Fibroblast of lung (primary cell): ENCODE data around the gene CCDC187. TPM values are rescaled to one million over a fixed set of nuclear protein-coding genes. Genes with fewer than 3 reads are reported as not detected.
A peak's percentile ranks its signal among the peaks of the same experiment; 100 is the strongest.

ENCODE experiments used
- DNase-seq, 2 donors: peaks; one replicate each; pipeline versions ENCODE4 v3.0.0 to v3.0.0-alpha.2; 2010; ENCODE audit warnings: low read depth in 2 of 2
- H2AFZ ChIP-seq: 2 replicates; pipeline ENCODE4 v1.5.1; 2012; ENCODE audit warnings: low read length, control low read depth, inconsistent platforms
- H3K27ac ChIP-seq: 2 replicates; pipeline ENCODE4 v1.5.1; 2011; ENCODE audit warnings: low read length, control low read depth; ENCODE audit not compliant: insufficient read depth
- H3K27me3 ChIP-seq: 2 replicates; pipeline ENCODE4 v1.5.1; 2011; ENCODE audit warnings: mild to moderate bottlenecking, low read length; ENCODE audit not compliant: control insufficient read depth, insufficient read depth
- H3K36me3 ChIP-seq: 2 replicates; pipeline ENCODE4 v1.5.1; 2011; ENCODE audit warnings: low read length; ENCODE audit not compliant: control insufficient read depth, insufficient read depth
- H3K4me1 ChIP-seq: 2 replicates; pipeline ENCODE4 v1.5.1; 2011; ENCODE audit warnings: low read length; ENCODE audit not compliant: control insufficient read depth, insufficient read depth; ENCODE audit errors: extremely low read depth
- H3K4me2 ChIP-seq: 2 replicates; pipeline ENCODE4 v1.5.1; 2011; ENCODE audit warnings: low read length, control low read depth; ENCODE audit not compliant: insufficient read depth; ENCODE audit errors: extremely low read depth
- H3K4me3 ChIP-seq, 4 experiments: fragments of 200-600 bp in 1 of 4; sonication (generic) in 1 of 4; replicated peaks in 1 of 4; 2 replicates each; pipeline ENCODE4 v1.5.1; 2011 to 2016; ENCODE audit warnings: low read length in 4 of 4, low read depth in 3 of 4, mild to moderate bottlenecking in 3 of 4, control low read depth in 2 of 4, inconsistent platforms in 1 of 4, mixed read lengths in 1 of 4; ENCODE audit not compliant: insufficient read depth in 1 of 4; ENCODE audit errors: control extremely low read depth in 1 of 4
- H3K79me2 ChIP-seq: 2 replicates; pipeline ENCODE4 v1.5.1; 2012; ENCODE audit warnings: mild to moderate bottlenecking, low read length, inconsistent platforms; ENCODE audit not compliant: control insufficient read depth, insufficient read depth
- H3K9ac ChIP-seq: 2 replicates; pipeline ENCODE4 v1.5.1; 2011; ENCODE audit warnings: mild to moderate bottlenecking, low read length, control low read depth; ENCODE audit not compliant: insufficient read depth
- H3K9me3 ChIP-seq: 2 replicates; pipeline ENCODE4 v1.5.1; 2012; ENCODE audit warnings: low read depth, low read length; ENCODE audit not compliant: control insufficient read depth, insufficient read depth
- H4K20me1 ChIP-seq: 2 replicates; pipeline ENCODE4 v1.5.1; 2011; ENCODE audit warnings: low read length; ENCODE audit not compliant: control insufficient read depth, insufficient read depth; ENCODE audit errors: extremely low read depth
- CTCF ChIP-seq, 2 donors: IDR thresholded peaks in 1 of 2; conservative IDR thresholded peaks in 1 of 2; 1 replicate in 1 of 2; 2 replicates in 1 of 2; pipeline ENCODE4 v1.5.1; 2011 to 2012; ENCODE audit warnings: low read length in 2 of 2, control low read depth in 1 of 2, inconsistent platforms in 1 of 2, low read depth in 1 of 2, mild to moderate bottlenecking in 1 of 2
- EZH2 ChIP-seq: IDR thresholded peaks from 2 replicates; pipeline ENCODE4 v1.5.1; 2012; ENCODE audit warnings: low read length, control low read depth, mild to moderate bottlenecking; ENCODE audit errors: missing control alignments
- polyA plus RNA-seq, 2 donors: library from polyadenylated mRNA; depleted of rRNA in 1 of 2; stranded (reverse) in 1 of 2; unstranded in 1 of 2; fragments of >200 nt; gene quantifications; 2 replicates each; pipeline ENCODE4 v1.2.1, GENCODE V29; 2011 to 2012; ENCODE audit warnings: missing spikeins in 1 of 2
- total RNA-seq: library from RNA; depleted of rRNA; stranded (reverse); fragments of >200 nt; gene quantifications from 2 replicates; pipeline ENCODE4 v1.2.1, GENCODE V29; 2014

Gene CCDC187
- total and polyA plus RNA-seq, 2 donors (not counting 1 experiment from before 2014, with no cell fraction given): not detected

GRCh38 chr9:136201609-136202453, 102.1 kb downstream of the CCDC187 start:
- Histone ChIP-seq H3K9ac (no peak overlapping the region), H4K20me1 (no peaks in the 10 kb centered on the region), H3K36me3 (no peaks in the 10 kb centered on the region), H3K27me3 (peaks cover 66% of the 10 kb centered on the region), H3K27ac (no peak overlapping the region), H3K4me3 (no peak overlapping the region), H2AFZ (no peak overlapping the region), H3K4me2 (no peak overlapping the region), H3K4me1 (no peaks in the 10 kb centered on the region), H3K79me2 (no peaks in the 10 kb centered on the region), H3K9me3 (no peaks in the 10 kb centered on the region)
- peak in 1 of 2 donors; percentile 20 for DNase-seq
- TF ChIP-seq EZH2 (peak; percentile 58), CTCF (conservative IDR thresholded peaks at IDR 0.05 in 1 of 2, IDR thresholded peaks at IDR 0.05 in 1 of 2; ENCODE audit: low read depth in 1 of 2, low read length in 2 of 2) (no peak)

- Histone ChIP-seq H3K9me3 (no peaks in the 10 kb centered on the region), H2AFZ (no peak overlapping the region), H3K4me3 (no peak overlapping the region), H3K4me2 (no peak overlapping the region), H4K20me1 (no peaks in the 10 kb centered on the region), H3K4me1 (no peaks in the 10 kb centered on the region), H3K27me3 (peaks cover 72% of the 10 kb centered on the region), H3K36me3 (no peaks in the 10 kb centered on the region), H3K9ac (no peak overlapping the region), H3K27ac (no peak overlapping the region), H3K79me2 (no peaks in the 10 kb centered on the region)
- TF ChIP-seq CTCF (conservative IDR thresholded peaks at IDR 0.05 in 1 of 2, IDR thresholded peaks at IDR 0.05 in 1 of 2; ENCODE audit: low read depth in 1 of 2, low read length in 2 of 2): no peak
- no peak for TF ChIP-seq EZH2
- no peak for DNase-seq
These were observed 102.7 kb downstream of the CCDC187 start for GRCh38 chr9:136201174-136201573.

GRCh38 chr9:136200424-136200823, 103.5 kb downstream of the CCDC187 start:
- H3K9ac ChIP-seq: no peak overlapping the region
- no peak for DNase-seq
- no peak overlapping the region for H3K4me3 ChIP-seq
- no peak overlapping the region for H3K27ac ChIP-seq
- peaks cover 77% of the 10 kb centered on the region for H3K27me3 ChIP-seq
- no peak overlapping the region for H3K4me2 ChIP-seq
- H3K36me3 ChIP-seq: no peaks in the 10 kb centered on the region
- H3K79me2 ChIP-seq: no peaks in the 10 kb centered on the region
- no peak overlapping the region for H2AFZ ChIP-seq
- H3K4me1 ChIP-seq: no peaks in the 10 kb centered on the region
- H4K20me1 ChIP-seq: no peaks in the 10 kb centered on the region
- H3K9me3 ChIP-seq: no peaks in the 10 kb centered on the region
- TF ChIP-seq EZH2: no peak
- no peak for TF ChIP-seq CTCF (conservative IDR thresholded peaks at IDR 0.05 in 1 of 2, IDR thresholded peaks at IDR 0.05 in 1 of 2; ENCODE audit: low read depth in 1 of 2, low read length in 2 of 2)

Other genes with a start within 250 kb of the CCDC187 start
- gene NACC2, start 208.8 kb downstream of the CCDC187 start, total RNA-seq: 18.2 and 18.5 TPM in 2 replicates
- gene NACC2, start 208.8 kb downstream of the CCDC187 start, polyA plus RNA-seq: 12.3 and 14.4 TPM in 2 replicates
- gene TMEM250, start 185.2 kb downstream of the CCDC187 start, total RNA-seq: 43.3 and 48.0 TPM in 2 replicates
- gene TMEM250, start 185.2 kb downstream of the CCDC187 start, polyA plus RNA-seq: 13.3 and 13.6 TPM in 2 replicates
- not detected in 2 replicates for gene LHX3, start 99.0 kb downstream of the CCDC187 start, total RNA-seq
- not detected in 2 replicates for gene LHX3, start 99.0 kb downstream of the CCDC187 start, polyA plus RNA-seq
- 7.2 and 7.8 TPM in 2 replicates for gene QSOX2, start 58.3 kb downstream of the CCDC187 start, total RNA-seq
- gene QSOX2, start 58.3 kb downstream of the CCDC187 start, polyA plus RNA-seq: 13.2 and 14.7 TPM in 2 replicates
- gene GPSM1, start 23.4 kb upstream of the CCDC187 start, total RNA-seq: 54.2 and 60.3 TPM in 2 replicates
- gene GPSM1, start 23.4 kb upstream of the CCDC187 start, polyA plus RNA-seq: 15.8 and 17.2 TPM in 2 replicates
- 14.2 and 14.6 TPM in 2 replicates for gene DNLZ, start 59.6 kb upstream of the CCDC187 start, total RNA-seq
- gene DNLZ, start 59.6 kb upstream of the CCDC187 start, polyA plus RNA-seq: 5.8 and 7.4 TPM in 2 replicates
- gene CARD9, start 69.6 kb upstream of the CCDC187 start, total RNA-seq: 1.0 and 3.3 TPM in 2 replicates
- 0.16 and 0.69 TPM in 2 replicates for gene CARD9, start 69.6 kb upstream of the CCDC187 start, polyA plus RNA-seq
- gene SNAPC4, start 96.1 kb upstream of the CCDC187 start, total RNA-seq: 3.8 and 4.9 TPM in 2 replicates
- gene SNAPC4, start 96.1 kb upstream of the CCDC187 start, polyA plus RNA-seq: 1.8 and 2.4 TPM in 2 replicates
- gene ENTR1, start 106.5 kb upstream of the CCDC187 start, total RNA-seq: 31.9 and 32.4 TPM in 2 replicates
- gene ENTR1, start 106.5 kb upstream of the CCDC187 start, polyA plus RNA-seq: 24.5 and 30.7 TPM in 2 replicates
- 26.4 and 31.3 TPM in 2 replicates for gene PMPCA, start 106.6 kb upstream of the CCDC187 start, total RNA-seq
- gene PMPCA, start 106.6 kb upstream of the CCDC187 start, polyA plus RNA-seq: 70.2 and 90.2 TPM in 2 replicates
- 5.6 and 7.8 TPM in 2 replicates for gene INPP5E, start 135.8 kb upstream of the CCDC187 start, total RNA-seq
- gene INPP5E, start 135.8 kb upstream of the CCDC187 start, polyA plus RNA-seq: 3.9 and 5.1 TPM in 2 replicates
- gene SEC16A, start 178.9 kb upstream of the CCDC187 start, total RNA-seq: 15.7 and 23.9 TPM in 2 replicates
- gene SEC16A, start 178.9 kb upstream of the CCDC187 start, polyA plus RNA-seq: 17.8 and 25.9 TPM in 2 replicates
- 10.9 and 12.1 TPM in 2 replicates for gene NOTCH1, start 242.0 kb upstream of the CCDC187 start, total RNA-seq
- 0.98 and 3.3 TPM in 2 replicates for gene NOTCH1, start 242.0 kb upstream of the CCDC187 start, polyA plus RNA-seq